ENCODE measurements around the gene ANP32B. TPM values are rescaled to one million over a fixed set of nuclear protein-coding genes. Genes with fewer than 3 reads are reported as not detected.

The ANP32B gene
- total RNA-seq, 1 experiment from 2014 or later: 14.8 TPM

DNA sequence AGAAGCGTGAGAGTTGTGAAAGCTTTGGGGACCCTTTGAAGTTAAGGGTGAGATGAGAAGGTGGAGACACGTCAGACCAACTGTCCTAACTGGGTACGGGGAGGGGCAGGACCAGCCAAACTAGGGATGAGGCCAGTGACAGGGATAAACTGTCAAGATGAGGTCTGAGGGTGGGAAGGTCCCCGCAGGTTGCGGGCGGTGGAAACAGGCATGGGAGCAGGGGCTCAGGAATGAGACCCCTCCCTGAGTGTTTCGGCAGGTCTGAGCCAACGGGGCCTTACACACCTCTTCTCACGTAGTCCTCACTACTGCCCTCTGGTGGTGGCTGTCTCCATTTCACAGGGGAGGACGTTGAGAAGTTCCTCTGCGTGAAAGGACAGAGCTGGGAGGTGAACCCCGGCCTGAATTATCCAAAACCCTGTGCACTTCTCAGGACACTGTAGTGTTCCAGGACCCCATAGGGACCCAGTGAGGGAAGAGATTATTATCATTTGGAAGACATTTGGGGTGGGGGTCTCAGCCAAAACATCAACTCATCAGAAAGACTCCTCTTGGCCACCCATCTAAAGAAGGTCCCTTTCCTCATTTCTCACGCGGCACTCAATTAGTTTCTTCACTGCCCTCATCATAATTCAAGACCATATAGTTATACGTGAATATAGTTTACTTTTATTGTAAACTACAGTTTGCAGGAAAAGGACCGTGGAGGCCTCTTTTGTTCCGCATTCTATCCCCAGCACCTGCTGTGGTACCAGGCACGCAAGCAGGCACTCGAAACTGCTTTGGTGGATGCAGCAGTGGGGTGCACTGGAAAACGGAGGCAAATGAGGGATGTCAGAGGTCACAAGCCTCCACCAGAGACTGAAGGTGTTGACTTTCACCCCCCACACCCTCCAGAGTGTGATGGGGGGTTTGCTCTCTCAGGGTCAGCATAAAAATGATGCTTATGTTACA, 51.7 kb downstream of the ANP32B start:
- Histone ChIP-seq H2AFZ (ENCODE audit: low read length) (peak overlapping the region; percentile 5; the same call in 1 of the 2 replicates), H3K27ac (ENCODE audit: low read length) (peak overlapping the region; percentile 75), H3K9me2 (replicated peaks; ENCODE audit: low read length) (no peaks in the 10 kb centered on the region), H3K79me2 (ENCODE audit: low read length) (no peaks in the 10 kb centered on the region), H3K36me3 (ENCODE audit: low read depth, low read length) (no peaks in the 10 kb centered on the region), H3K4me2 (ENCODE audit: low read length) (peak overlapping the region; percentile 36; the same call in 1 of the 2 replicates), H3K9ac (ENCODE audit: low read length) (no peak overlapping the region), H3K9me3 (ENCODE audit: low read length) (no peaks in the 10 kb centered on the region), H3K4me3 (ENCODE audit: low read length) (no peak overlapping the region), H3K4me1 (ENCODE audit: insufficient read depth, low read length) (peaks cover 8% of the 10 kb centered on the region), H3F3A (ENCODE audit: low read length, unreplicated experiment) (no peaks in the 10 kb centered on the region), H3K27me3 (ENCODE audit: low read length) (no peaks in the 10 kb centered on the region), H4K20me1 (ENCODE audit: low read length) (no peaks in the 10 kb centered on the region)
- ATAC-seq (peak; percentile 42; the same call in 1 of the 2 replicates), DNase-seq (peak; percentile 71)
- BruUV-seq (replicated peaks): no TSS peak
- intact Hi-C loops (cut with micrococcal nuclease): no loop called here
- ChIA-PET POLR2A (ENCODE audit: unreplicated experiment) (no interaction called here), CTCF (interaction anchor here (0.5 to 0.6 kb wide), 2 partner anchors 30 to 1679 kb away, joined by 3 to 5 read pairs; no protein-coding TSS in a partner anchor)
- TF ChIP-seq, protein P1, sequence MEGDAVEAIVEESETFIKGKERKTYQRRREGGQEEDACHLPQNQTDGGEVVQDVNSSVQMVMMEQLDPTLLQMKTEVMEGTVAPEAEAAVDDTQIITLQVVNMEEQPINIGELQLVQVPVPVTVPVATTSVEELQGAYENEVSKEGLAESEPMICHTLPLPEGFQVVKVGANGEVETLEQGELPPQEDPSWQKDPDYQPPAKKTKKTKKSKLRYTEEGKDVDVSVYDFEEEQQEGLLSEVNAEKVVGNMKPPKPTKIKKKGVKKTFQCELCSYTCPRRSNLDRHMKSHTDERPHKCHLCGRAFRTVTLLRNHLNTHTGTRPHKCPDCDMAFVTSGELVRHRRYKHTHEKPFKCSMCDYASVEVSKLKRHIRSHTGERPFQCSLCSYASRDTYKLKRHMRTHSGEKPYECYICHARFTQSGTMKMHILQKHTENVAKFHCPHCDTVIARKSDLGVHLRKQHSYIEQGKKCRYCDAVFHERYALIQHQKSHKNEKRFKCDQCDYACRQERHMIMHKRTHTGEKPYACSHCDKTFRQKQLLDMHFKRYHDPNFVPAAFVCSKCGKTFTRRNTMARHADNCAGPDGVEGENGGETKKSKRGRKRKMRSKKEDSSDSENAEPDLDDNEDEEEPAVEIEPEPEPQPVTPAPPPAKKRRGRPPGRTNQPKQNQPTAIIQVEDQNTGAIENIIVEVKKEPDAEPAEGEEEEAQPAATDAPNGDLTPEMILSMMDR (conservative IDR thresholded peaks at IDR 0.05; ENCODE audit: low read depth, low read length): peak; percentile 72
- TF ChIP-seq EZH2phosphoT487 (IDR thresholded peaks at IDR 0.05; ENCODE audit: borderline replicate concordance, low read length): no peak
- TF ChIP-seq EZH2 (IDR thresholded peaks at IDR 0.05; ENCODE audit: low read length, unreplicated experiment): no peak

DNA sequence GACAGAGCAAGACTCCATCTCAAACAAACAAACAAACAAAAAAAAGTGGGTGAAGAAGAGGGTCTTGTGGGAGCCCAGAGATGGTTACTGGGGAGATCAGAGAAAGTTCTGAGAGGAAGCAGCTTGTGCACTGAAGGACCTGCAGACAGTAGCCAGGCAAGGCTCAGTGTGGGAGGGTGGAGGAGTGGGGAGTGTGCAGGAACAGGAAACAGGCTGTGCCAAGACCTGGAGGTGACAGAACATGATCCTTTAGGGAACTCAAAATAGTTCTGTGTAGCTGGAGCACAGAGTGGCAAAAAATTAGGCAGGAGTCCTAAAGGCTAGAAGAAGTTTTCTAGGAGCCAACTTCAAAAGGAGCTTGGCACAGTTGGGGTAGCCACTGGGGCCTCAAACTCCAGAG, 54.2 kb downstream of the ANP32B start:
- Histone ChIP-seq H3K9me2 (replicated peaks; ENCODE audit: low read length) (no peaks in the 10 kb centered on the region), H3K79me2 (ENCODE audit: low read length) (no peaks in the 10 kb centered on the region), H3F3A (ENCODE audit: low read length, unreplicated experiment) (no peaks in the 10 kb centered on the region), H3K9me3 (ENCODE audit: low read length) (no peaks in the 10 kb centered on the region), H3K4me1 (ENCODE audit: insufficient read depth, low read length) (peaks cover 8% of the 10 kb centered on the region), H4K20me1 (ENCODE audit: low read length) (no peaks in the 10 kb centered on the region), H3K27me3 (ENCODE audit: low read length) (no peaks in the 10 kb centered on the region), H3K36me3 (ENCODE audit: low read depth, low read length) (no peaks in the 10 kb centered on the region), H3K27ac (ENCODE audit: low read length) (no peak overlapping the region), H3K9ac (ENCODE audit: low read length) (no peak overlapping the region), H3K4me3 (ENCODE audit: low read length) (no peak overlapping the region), H3K4me2 (ENCODE audit: low read length) (no peak overlapping the region), H2AFZ (ENCODE audit: low read length) (no peak overlapping the region)
- DNase-seq (peak; percentile 31), ATAC-seq (peak; percentile 62)
- intact Hi-C loops (cut with micrococcal nuclease): no loop called here
- BruUV-seq (replicated peaks): no TSS peak
- ChIA-PET POLR2A (ENCODE audit: unreplicated experiment) (no interaction called here), CTCF (interaction anchor here (0.5 kb wide), 1 partner anchor 148 kb away, joined by 3 read pairs; no protein-coding TSS in a partner anchor)
- TF ChIP-seq, protein P1 (conservative IDR thresholded peaks at IDR 0.05; ENCODE audit: low read depth, low read length): no peak
- no peak for TF ChIP-seq EZH2 (IDR thresholded peaks at IDR 0.05; ENCODE audit: low read length, unreplicated experiment)
- no peak for TF ChIP-seq EZH2phosphoT487 (IDR thresholded peaks at IDR 0.05; ENCODE audit: borderline replicate concordance, low read length)

DNA sequence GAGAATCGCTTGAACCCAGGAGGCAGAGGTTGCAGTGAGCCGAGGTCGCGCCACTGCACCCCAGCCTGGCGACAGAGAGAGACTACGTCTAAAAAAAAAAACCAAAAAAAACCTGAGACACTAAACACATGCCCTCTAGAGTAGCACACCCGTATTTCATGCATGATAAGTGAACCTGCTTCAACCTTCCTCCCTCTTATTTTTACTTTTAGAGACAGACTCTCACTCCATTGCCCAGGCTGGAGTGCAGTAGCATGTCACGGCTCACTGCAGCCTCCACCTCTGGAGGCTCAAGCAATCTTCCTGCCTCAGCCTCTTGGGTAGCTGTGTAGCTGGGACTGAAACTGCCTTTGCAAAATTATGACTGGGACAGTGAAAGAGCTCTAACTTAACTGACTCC, 55.8 kb downstream of the ANP32B start:
- Histone ChIP-seq H3K27me3 (ENCODE audit: low read length) (no peaks in the 10 kb centered on the region), H3K4me1 (ENCODE audit: insufficient read depth, low read length) (peaks cover 8% of the 10 kb centered on the region), H3K79me2 (ENCODE audit: low read length) (no peaks in the 10 kb centered on the region), H3K36me3 (ENCODE audit: low read depth, low read length) (no peaks in the 10 kb centered on the region), H2AFZ (ENCODE audit: low read length) (no peak overlapping the region), H3K9ac (ENCODE audit: low read length) (no peak overlapping the region), H3K4me2 (ENCODE audit: low read length) (no peak overlapping the region), H3K27ac (ENCODE audit: low read length) (no peak overlapping the region), H4K20me1 (ENCODE audit: low read length) (no peaks in the 10 kb centered on the region), H3K9me2 (replicated peaks; ENCODE audit: low read length) (no peaks in the 10 kb centered on the region), H3K4me3 (ENCODE audit: low read length) (no peak overlapping the region), H3K9me3 (ENCODE audit: low read length) (no peaks in the 10 kb centered on the region), H3F3A (ENCODE audit: low read length, unreplicated experiment) (no peaks in the 10 kb centered on the region)
- ChIA-PET POLR2A (ENCODE audit: unreplicated experiment) (no interaction called here), CTCF (no interaction called here)
- intact Hi-C loops (cut with micrococcal nuclease): no loop called here
- DNase-seq (no peak), ATAC-seq (no peak)
- BruUV-seq (replicated peaks): no TSS peak
- no peak for TF ChIP-seq EZH2 (IDR thresholded peaks at IDR 0.05; ENCODE audit: low read length, unreplicated experiment)
- TF ChIP-seq, protein P1 (conservative IDR thresholded peaks at IDR 0.05; ENCODE audit: low read depth, low read length): no peak
- no peak for TF ChIP-seq EZH2phosphoT487 (IDR thresholded peaks at IDR 0.05; ENCODE audit: borderline replicate concordance, low read length)
